Measurements from ENCODE around the gene RPRD2. TPM values are rescaled to one million over a fixed set of nuclear protein-coding genes. Genes with fewer than 3 reads are reported as not detected.

Gene RPRD2
- total RNA-seq, 1 donor, result 16.8 TPM

- DNase-seq (ENCODE audit: low read depth), result no peak
- H3K4me3 ChIP-seq (ENCODE audit: low read depth, low read length), result no peak overlapping the region
- TF ChIP-seq CTCF (IDR thresholded peaks at IDR 0.05; ENCODE audit: insufficient read depth, low read depth, low read length), result no peak
Observed at GRCh38 chr1:150352866-150353265, 11.1 kb upstream of the RPRD2 start.

- no peak for DNase-seq (ENCODE audit: low read depth)
- no peak for TF ChIP-seq CTCF (IDR thresholded peaks at IDR 0.05; ENCODE audit: insufficient read depth, low read depth, low read length)
- peak overlapping the region; percentile 69 for H3K4me3 ChIP-seq (ENCODE audit: low read depth, low read length)
Observed at GRCh38 chr1:150362721-150363425, 1.1 kb upstream of the RPRD2 start.

- peak; percentile 14 for TF ChIP-seq CTCF (IDR thresholded peaks at IDR 0.05; ENCODE audit: insufficient read depth, low read depth, low read length)
- DNase-seq (ENCODE audit: low read depth), result peak; percentile 83
- H3K4me3 ChIP-seq (ENCODE audit: low read depth, low read length), result peak overlapping the region; percentile 69
Observed at GRCh38 chr1:150364231-150365003, 470 bp downstream of the RPRD2 start.

- peak overlapping the region; percentile 69 for H3K4me3 ChIP-seq (ENCODE audit: low read depth, low read length)
- no peak for TF ChIP-seq CTCF (IDR thresholded peaks at IDR 0.05; ENCODE audit: insufficient read depth, low read depth, low read length)
- peak; percentile 16 for DNase-seq (ENCODE audit: low read depth)
Observed at GRCh38 chr1:150365941-150366340, 2.0 kb downstream of the RPRD2 start.

- no peak for TF ChIP-seq CTCF (IDR thresholded peaks at IDR 0.05; ENCODE audit: insufficient read depth, low read depth, low read length)
- peak; percentile 14 for DNase-seq (ENCODE audit: low read depth)
Observed at GRCh38 chr1:150366416-150367296, 2.7 kb downstream of the RPRD2 start.

GRCh38 chr1:150371110-150371509, 7.2 kb downstream of the RPRD2 start:
- no peak overlapping the region for H3K4me3 ChIP-seq (ENCODE audit: low read depth, low read length)
- no peak for TF ChIP-seq CTCF (IDR thresholded peaks at IDR 0.05; ENCODE audit: insufficient read depth, low read depth, low read length)
- no peak for DNase-seq (ENCODE audit: low read depth)

More at GRCh38 chr1:150366416-150367296, 2.7 kb downstream of the RPRD2 start:
- peak overlapping the region; percentile 69 for H3K4me3 ChIP-seq (ENCODE audit: low read depth, low read length)
